K562 (cell line): Measurements from ENCODE around the gene SLC25A17.

Experiments
- CBX2 ChIP-seq: fragments of 200-600 bp; sonication (generic); IDR thresholded peaks from one replicate; pipeline ENCODE4 v1.6.1; 2012; ENCODE audit warnings: mild to moderate bottlenecking, low read length, inconsistent platforms; ENCODE audit not compliant: insufficient read depth, poor library complexity, severe bottlenecking
- FOXM1 ChIP-seq, 2 experiments: fragments of 450-650 bp in 1 of 2; sonication (generic) in 1 of 2; formaldehyde crosslinking in 1 of 2; IDR thresholded peaks; 2 replicates each; pipeline versions ENCODE4 v1.6.1 to v1.9.0; 2017 to 2022; ENCODE audit warnings: low read depth in 2 of 2, mild to moderate bottlenecking in 2 of 2, missing genetic modification reagents in 1 of 2, moderate library complexity in 1 of 2
- NR3C1 ChIP-seq: sonication (generic); formaldehyde crosslinking; IDR thresholded peaks from 2 replicates; pipeline ENCODE4 v1.8.1; 2022; ENCODE audit warnings: missing genetic modification reagents
- POLR2AphosphoS5 ChIP-seq: IDR thresholded peaks from 2 replicates; pipeline ENCODE4 v1.6.1; 2011; ENCODE audit warnings: mild to moderate bottlenecking, low read depth, low read length, moderate library complexity; ENCODE audit not compliant: control insufficient read depth, insufficient read depth
- RCOR1 ChIP-seq, 2 experiments: IDR thresholded peaks; 2 replicates each; pipeline ENCODE4 v1.6.1; 2012; ENCODE audit warnings: low read depth in 2 of 2, low read length in 2 of 2, borderline replicate concordance in 1 of 2, improper control_type of control experiment in 1 of 2
- SRSF1 ChIP-seq: fragments of 200-400 bp; formaldehyde crosslinking; IDR thresholded peaks from 2 replicates; pipeline ENCODE4 v1.6.1; 2017; ENCODE audit warnings: mild to moderate bottlenecking, low read depth, low read length, moderate library complexity
- ZNF12 ChIP-seq: sonication (generic); formaldehyde crosslinking; IDR thresholded peaks from 2 replicates; pipeline ENCODE4 v1.4.0; 2020; ENCODE audit warnings: mild to moderate bottlenecking, missing genetic modification reagents
- ZNF175 ChIP-seq: fragments of 200-800 bp; sonication (Bioruptor generic); IDR thresholded peaks from 2 replicates; pipeline ENCODE4 v1.6.1; 2016; ENCODE audit warnings: low read depth, mild to moderate bottlenecking, missing genetic modification characterization, missing compliant biosample characterization
- ZNF551 ChIP-seq: fragments of 250-450 bp; sonication (Bioruptor Pico); IDR thresholded peaks from 2 replicates; pipeline ENCODE4 v1.5.0; 2021; ENCODE audit warnings: mild to moderate bottlenecking, moderate library complexity
- TF ChIP-seq, protein P1 (sequence below): fragments of 450-650 bp; IDR thresholded peaks from 2 replicates; pipeline ENCODE4 v1.6.1; 2016; ENCODE audit warnings: antibody characterized with exemption
- TF ChIP-seq, protein P2 (sequence below), 3 experiments: IDR thresholded peaks in 2 of 3; conservative IDR thresholded peaks in 1 of 3; 2 replicates each; pipeline ENCODE4 v1.5.1; 2011 to 2012; ENCODE audit warnings: low read length in 3 of 3, mild to moderate bottlenecking in 3 of 3, control low read depth in 2 of 3, improper control_type of control experiment in 1 of 3, inconsistent platforms in 1 of 3, low read depth in 1 of 3, mixed read lengths in 1 of 3, moderate library complexity in 1 of 3; ENCODE audit not compliant: insufficient read depth in 2 of 3
- TF ChIP-seq, protein P3 (sequence below): fragments of 250-450 bp; sonication (Bioruptor Pico); IDR thresholded peaks from 2 replicates; pipeline ENCODE4 v1.9.0; 2021; ENCODE audit warnings: mild to moderate bottlenecking
- TF ChIP-seq, protein P4 (sequence below), 2 experiments: fragments of 450-650 bp in 1 of 2; IDR thresholded peaks; 2 replicates each; pipeline ENCODE4 v1.6.1; 2011 to 2017; ENCODE audit warnings: low read depth in 2 of 2, antibody characterized with exemption in 1 of 2, borderline replicate concordance in 1 of 2, low read length in 1 of 2, mild to moderate bottlenecking in 1 of 2, mixed read lengths in 1 of 2; ENCODE audit not compliant: control insufficient read depth in 1 of 2
- TF ChIP-seq, protein P5 (sequence below), 2 experiments: fragments of 450-650 bp; formaldehyde crosslinking in 1 of 2; IDR thresholded peaks; 2 replicates each; pipeline versions ENCODE4 v1.4.0 to v1.6.1; 2014 to 2020; ENCODE audit warnings: mild to moderate bottlenecking in 2 of 2, borderline replicate concordance in 1 of 2, low read depth in 1 of 2

DNA sequence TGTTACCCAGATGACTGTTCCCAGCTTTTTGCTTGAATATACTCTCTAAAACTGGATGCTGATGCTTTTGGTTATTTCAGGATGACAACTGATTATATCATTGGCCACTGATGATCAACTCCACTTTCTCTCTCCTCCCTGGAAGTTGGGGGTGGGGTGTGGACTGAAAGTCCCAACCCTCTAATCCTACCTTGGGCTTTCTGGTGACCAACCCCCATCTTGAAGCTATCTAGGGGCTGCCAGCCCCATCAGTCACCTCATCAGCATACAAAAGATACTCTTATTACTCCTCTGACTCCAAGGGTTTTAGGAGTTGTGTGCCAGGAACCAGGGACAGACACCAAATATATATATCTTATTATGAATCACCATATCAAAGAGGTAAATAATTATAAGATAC is 69.3 kb downstream of the SLC25A17 start:
- TF ChIP-seq FOXM1 (IDR thresholded peaks at IDR 0.05; ENCODE audit: low read depth) (no peak), FOXM1 (CRISPR knock-in tag; IDR thresholded peaks at IDR 0.05; ENCODE audit: low read depth) (no peak), NR3C1 (no peak), CBX2 (no peak), SRSF1 (no peak), POLR2AphosphoS5 (no peak), ZNF175 (CRISPR knock-in tag) (no peak), RCOR1 (IDR thresholded peaks at IDR 0.05; ENCODE audit: borderline replicate concordance in 1 of 2, low read depth in 2 of 2, low read length in 2 of 2) (no peak), ZNF551 (CRISPR knock-in tag) (no peak), ZNF12 (CRISPR knock-in tag) (no peak)
- TF ChIP-seq, protein P1, sequence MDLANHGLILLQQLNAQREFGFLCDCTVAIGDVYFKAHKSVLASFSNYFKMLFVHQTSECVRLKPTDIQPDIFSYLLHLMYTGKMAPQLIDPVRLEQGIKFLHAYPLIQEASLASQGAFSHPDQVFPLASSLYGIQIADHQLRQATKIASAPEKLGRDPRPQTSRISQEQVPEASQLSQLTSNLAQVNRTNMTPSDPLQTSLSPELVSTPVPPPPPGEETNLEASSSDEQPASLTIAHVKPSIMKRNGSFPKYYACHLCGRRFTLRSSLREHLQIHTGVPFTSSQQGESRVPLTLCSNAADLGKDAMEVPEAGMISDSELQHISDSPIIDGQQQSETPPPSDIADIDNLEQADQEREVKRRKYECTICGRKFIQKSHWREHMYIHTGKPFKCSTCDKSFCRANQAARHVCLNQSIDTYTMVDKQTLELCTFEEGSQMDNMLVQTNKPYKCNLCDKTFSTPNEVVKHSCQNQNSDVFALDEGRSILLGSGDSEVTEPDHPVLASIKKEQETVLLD: no peak
- TF ChIP-seq, protein P2, sequence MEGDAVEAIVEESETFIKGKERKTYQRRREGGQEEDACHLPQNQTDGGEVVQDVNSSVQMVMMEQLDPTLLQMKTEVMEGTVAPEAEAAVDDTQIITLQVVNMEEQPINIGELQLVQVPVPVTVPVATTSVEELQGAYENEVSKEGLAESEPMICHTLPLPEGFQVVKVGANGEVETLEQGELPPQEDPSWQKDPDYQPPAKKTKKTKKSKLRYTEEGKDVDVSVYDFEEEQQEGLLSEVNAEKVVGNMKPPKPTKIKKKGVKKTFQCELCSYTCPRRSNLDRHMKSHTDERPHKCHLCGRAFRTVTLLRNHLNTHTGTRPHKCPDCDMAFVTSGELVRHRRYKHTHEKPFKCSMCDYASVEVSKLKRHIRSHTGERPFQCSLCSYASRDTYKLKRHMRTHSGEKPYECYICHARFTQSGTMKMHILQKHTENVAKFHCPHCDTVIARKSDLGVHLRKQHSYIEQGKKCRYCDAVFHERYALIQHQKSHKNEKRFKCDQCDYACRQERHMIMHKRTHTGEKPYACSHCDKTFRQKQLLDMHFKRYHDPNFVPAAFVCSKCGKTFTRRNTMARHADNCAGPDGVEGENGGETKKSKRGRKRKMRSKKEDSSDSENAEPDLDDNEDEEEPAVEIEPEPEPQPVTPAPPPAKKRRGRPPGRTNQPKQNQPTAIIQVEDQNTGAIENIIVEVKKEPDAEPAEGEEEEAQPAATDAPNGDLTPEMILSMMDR (IDR thresholded peaks at IDR 0.05 in 2 of 3, conservative IDR thresholded peaks at IDR 0.05 in 1 of 3; ENCODE audit: insufficient read depth in 2 of 3, low read depth in 1 of 3, low read length in 3 of 3): no peak
- TF ChIP-seq, protein P3, sequence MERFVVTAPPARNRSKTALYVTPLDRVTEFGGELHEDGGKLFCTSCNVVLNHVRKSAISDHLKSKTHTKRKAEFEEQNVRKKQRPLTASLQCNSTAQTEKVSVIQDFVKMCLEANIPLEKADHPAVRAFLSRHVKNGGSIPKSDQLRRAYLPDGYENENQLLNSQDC (CRISPR knock-in tag): no peak
- TF ChIP-seq, protein P4, sequence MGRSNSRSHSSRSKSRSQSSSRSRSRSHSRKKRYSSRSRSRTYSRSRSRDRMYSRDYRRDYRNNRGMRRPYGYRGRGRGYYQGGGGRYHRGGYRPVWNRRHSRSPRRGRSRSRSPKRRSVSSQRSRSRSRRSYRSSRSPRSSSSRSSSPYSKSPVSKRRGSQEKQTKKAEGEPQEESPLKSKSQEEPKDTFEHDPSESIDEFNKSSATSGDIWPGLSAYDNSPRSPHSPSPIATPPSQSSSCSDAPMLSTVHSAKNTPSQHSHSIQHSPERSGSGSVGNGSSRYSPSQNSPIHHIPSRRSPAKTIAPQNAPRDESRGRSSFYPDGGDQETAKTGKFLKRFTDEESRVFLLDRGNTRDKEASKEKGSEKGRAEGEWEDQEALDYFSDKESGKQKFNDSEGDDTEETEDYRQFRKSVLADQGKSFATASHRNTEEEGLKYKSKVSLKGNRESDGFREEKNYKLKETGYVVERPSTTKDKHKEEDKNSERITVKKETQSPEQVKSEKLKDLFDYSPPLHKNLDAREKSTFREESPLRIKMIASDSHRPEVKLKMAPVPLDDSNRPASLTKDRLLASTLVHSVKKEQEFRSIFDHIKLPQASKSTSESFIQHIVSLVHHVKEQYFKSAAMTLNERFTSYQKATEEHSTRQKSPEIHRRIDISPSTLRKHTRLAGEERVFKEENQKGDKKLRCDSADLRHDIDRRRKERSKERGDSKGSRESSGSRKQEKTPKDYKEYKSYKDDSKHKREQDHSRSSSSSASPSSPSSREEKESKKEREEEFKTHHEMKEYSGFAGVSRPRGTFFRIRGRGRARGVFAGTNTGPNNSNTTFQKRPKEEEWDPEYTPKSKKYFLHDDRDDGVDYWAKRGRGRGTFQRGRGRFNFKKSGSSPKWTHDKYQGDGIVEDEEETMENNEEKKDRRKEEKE (IDR thresholded peaks at IDR 0.05; ENCODE audit: borderline replicate concordance in 1 of 2, control insufficient read depth in 1 of 2, low read depth in 2 of 2, low read length in 1 of 2): no peak
- TF ChIP-seq, protein P5, sequence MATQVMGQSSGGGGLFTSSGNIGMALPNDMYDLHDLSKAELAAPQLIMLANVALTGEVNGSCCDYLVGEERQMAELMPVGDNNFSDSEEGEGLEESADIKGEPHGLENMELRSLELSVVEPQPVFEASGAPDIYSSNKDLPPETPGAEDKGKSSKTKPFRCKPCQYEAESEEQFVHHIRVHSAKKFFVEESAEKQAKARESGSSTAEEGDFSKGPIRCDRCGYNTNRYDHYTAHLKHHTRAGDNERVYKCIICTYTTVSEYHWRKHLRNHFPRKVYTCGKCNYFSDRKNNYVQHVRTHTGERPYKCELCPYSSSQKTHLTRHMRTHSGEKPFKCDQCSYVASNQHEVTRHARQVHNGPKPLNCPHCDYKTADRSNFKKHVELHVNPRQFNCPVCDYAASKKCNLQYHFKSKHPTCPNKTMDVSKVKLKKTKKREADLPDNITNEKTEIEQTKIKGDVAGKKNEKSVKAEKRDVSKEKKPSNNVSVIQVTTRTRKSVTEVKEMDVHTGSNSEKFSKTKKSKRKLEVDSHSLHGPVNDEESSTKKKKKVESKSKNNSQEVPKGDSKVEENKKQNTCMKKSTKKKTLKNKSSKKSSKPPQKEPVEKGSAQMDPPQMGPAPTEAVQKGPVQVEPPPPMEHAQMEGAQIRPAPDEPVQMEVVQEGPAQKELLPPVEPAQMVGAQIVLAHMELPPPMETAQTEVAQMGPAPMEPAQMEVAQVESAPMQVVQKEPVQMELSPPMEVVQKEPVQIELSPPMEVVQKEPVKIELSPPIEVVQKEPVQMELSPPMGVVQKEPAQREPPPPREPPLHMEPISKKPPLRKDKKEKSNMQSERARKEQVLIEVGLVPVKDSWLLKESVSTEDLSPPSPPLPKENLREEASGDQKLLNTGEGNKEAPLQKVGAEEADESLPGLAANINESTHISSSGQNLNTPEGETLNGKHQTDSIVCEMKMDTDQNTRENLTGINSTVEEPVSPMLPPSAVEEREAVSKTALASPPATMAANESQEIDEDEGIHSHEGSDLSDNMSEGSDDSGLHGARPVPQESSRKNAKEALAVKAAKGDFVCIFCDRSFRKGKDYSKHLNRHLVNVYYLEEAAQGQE (IDR thresholded peaks at IDR 0.05; ENCODE audit: borderline replicate concordance): no peak
- TF ChIP-seq, protein P5 (CRISPR knock-in tag; IDR thresholded peaks at IDR 0.05; ENCODE audit: low read depth): no peak
